HCT116 (cell line): ENCODE measurements around the gene AIFM2. TPM values are rescaled to one million over a fixed set of nuclear protein-coding genes. Genes with fewer than 3 reads are reported as not detected.

ENCODE experiments used
- ATAC-seq: fragments of 200-7000 bp; cut with Tn5 transposase; 2 replicates; pipeline ENCODE4 v1.9.1; 2020; ENCODE audit warnings: mild to moderate bottlenecking, moderate library complexity
- BruUV-seq: library from RNA; stranded (reverse); fragments of 400-500 nt; replicated peaks from 2 replicates; lab custom pipeline; 2021; lab: Mats Ljungman, UMichigan
- CTCF ChIA-PET: fragments of 300-600 bp; sonication (Branson Sonifier 250); formaldehyde crosslinking; loops from one replicate; lab custom pipeline; 2021; ENCODE audit warnings: antibody characterized with exemption; lab: Charles Lee
- POLR2A ChIA-PET: fragments of 300-600, 350-600 bp; sonication (Branson Sonifier 250); formaldehyde crosslinking; loops from one replicate; lab custom pipeline; 2021; ENCODE audit warnings: antibody characterized with exemption; lab: Charles Lee
- RAD21 ChIA-PET, 2 experiments: fragments of 300-600 bp; sonication (Branson Sonifier 250); formaldehyde crosslinking; loops; one replicate each; lab custom pipeline; 2023; ENCODE audit warnings: low total read pairs in 2 of 2; ENCODE audit not compliant: uncharacterized antibody in 2 of 2, unreplicated experiment in 2 of 2, low non-redundant PET in 1 of 2; lab: Charles Lee
- DNase-seq: peaks from one replicate; pipeline ENCODE4 v3.0.0-alpha.2; 2010; ENCODE audit warnings: low read depth, low spot score
- H2AFZ ChIP-seq: fragments of 200-600 bp; shearing (Covaris generic), sonication (generic); 2 replicates; pipeline ENCODE4 v1.6.1; 2017; ENCODE audit warnings: low read depth, mixed run types, mixed read lengths, antibody characterized with exemption, low read length; ENCODE audit not compliant: poor library complexity, severe bottlenecking
- H3K27ac ChIP-seq: 2 replicates; pipeline ENCODE4 v1.5.1; 2012; ENCODE audit warnings: low read depth, low read length
- H3K27me3 ChIP-seq: fragments of 200-600 bp; sonication (generic); 2 replicates; pipeline ENCODE4 v1.6.1; 2016; ENCODE audit warnings: mixed run types, low read length, mixed read lengths; ENCODE audit not compliant: insufficient read depth
- H3K36me3 ChIP-seq, 2 experiments: fragments of 200-500 bp in 1 of 2; fragments of 200-600 bp in 1 of 2; sonication (Bioruptor generic) in 1 of 2; sonication (generic) in 1 of 2; 2 replicates each; pipeline versions ENCODE4 v1.5.1 to v1.6.1; 2014 to 2016; ENCODE audit warnings: low read length in 2 of 2, inconsistent platforms in 1 of 2, mixed read lengths in 1 of 2, mixed run types in 1 of 2; ENCODE audit not compliant: insufficient read depth in 2 of 2, control insufficient read depth in 1 of 2
- H3K4me1 ChIP-seq, 2 experiments: fragments of 200-600 bp in 1 of 2; sonication (generic) in 1 of 2; 2 replicates each; pipeline versions ENCODE4 v1.5.1 to v1.6.1; 2012 to 2017; ENCODE audit warnings: low read length in 2 of 2, inconsistent platforms in 1 of 2, mild to moderate bottlenecking in 1 of 2, mixed read lengths in 1 of 2, mixed run types in 1 of 2, moderate library complexity in 1 of 2; ENCODE audit not compliant: insufficient read depth in 2 of 2, control insufficient read depth in 1 of 2
- H3K4me2 ChIP-seq: fragments of 200-600 bp; sonication (generic); 2 replicates; pipeline ENCODE4 v1.6.1; 2017; ENCODE audit warnings: mixed run types, low read length, mixed read lengths
- H3K4me3 ChIP-seq, 2 experiments: fragments of 200-600 bp in 1 of 2; sonication (generic) in 1 of 2; replicated peaks in 1 of 2; 2 replicates each; pipeline ENCODE4 v1.5.1; 2011 to 2016; ENCODE audit warnings: low read length in 2 of 2, control low read depth in 1 of 2, low read depth in 1 of 2, mild to moderate bottlenecking in 1 of 2, mixed read lengths in 1 of 2, mixed run types in 1 of 2
- H3K79me2 ChIP-seq: fragments of 200-600 bp; sonication (generic); 2 replicates; pipeline ENCODE4 v1.6.1; 2017; ENCODE audit warnings: mild to moderate bottlenecking, mixed run types, low read length, moderate library complexity, mixed read lengths; ENCODE audit not compliant: insufficient read depth
- H3K9ac ChIP-seq: fragments of 200-600 bp; sonication (generic); 2 replicates; pipeline ENCODE4 v1.6.1; 2016; ENCODE audit warnings: low read length, mixed read lengths
- H3K9me2 ChIP-seq: fragments of 200-600 bp; sonication (generic), shearing (Covaris generic); 2 replicates; pipeline ENCODE4 v1.6.1; 2017; ENCODE audit warnings: mixed run types, mild to moderate bottlenecking, moderate library complexity; ENCODE audit not compliant: insufficient read depth
- H3K9me3 ChIP-seq, 2 experiments: fragments of 200-500 bp in 1 of 2; fragments of 200-600 bp in 1 of 2; sonication (Bioruptor generic) in 1 of 2; sonication (generic) in 1 of 2; 2 replicates each; pipeline ENCODE4 v1.6.1; 2014 to 2017; ENCODE audit warnings: low read length in 2 of 2, mixed read lengths in 2 of 2, inconsistent platforms in 1 of 2, low read depth in 1 of 2, mild to moderate bottlenecking in 1 of 2, mixed run types in 1 of 2, moderate library complexity in 1 of 2; ENCODE audit not compliant: control insufficient read depth in 1 of 2, insufficient read depth in 1 of 2
- H4K20me1 ChIP-seq: fragments of 200-600 bp; sonication (generic), shearing (Covaris generic); 2 replicates; pipeline ENCODE4 v1.6.1; 2017; ENCODE audit warnings: mixed run types, mild to moderate bottlenecking, moderate library complexity; ENCODE audit not compliant: insufficient read depth
- CBX3 ChIP-seq: IDR thresholded peaks from 2 replicates; pipeline ENCODE4 v1.6.1; 2012; ENCODE audit warnings: low read depth
- CEBPB ChIP-seq: IDR thresholded peaks from 2 replicates; pipeline ENCODE4 v1.6.1; 2012; ENCODE audit warnings: low read depth
- ELF1 ChIP-seq: IDR thresholded peaks from 2 replicates; pipeline ENCODE4 v1.6.1; 2012; ENCODE audit warnings: low read depth, borderline replicate concordance
- EZH2 ChIP-seq: fragments of 200-600 bp; sonication (generic); IDR thresholded peaks from 2 replicates; pipeline ENCODE4 v1.6.1; 2017; ENCODE audit warnings: antibody characterized with exemption, mixed run types
- FOSL1 ChIP-seq: IDR thresholded peaks from 2 replicates; pipeline ENCODE4 v1.6.1; 2012; ENCODE audit warnings: low read depth
- JUND ChIP-seq: IDR thresholded peaks from 2 replicates; pipeline ENCODE4 v1.6.1; 2012
- POLR2A ChIP-seq: IDR thresholded peaks from 2 replicates; pipeline ENCODE4 v1.7.0; 2011; ENCODE audit warnings: borderline replicate concordance; ENCODE audit not compliant: insufficient read depth, insufficient read length; ENCODE audit errors: extremely low read depth
- SIN3A ChIP-seq: IDR thresholded peaks from 2 replicates; pipeline ENCODE4 v1.6.1; 2012; ENCODE audit warnings: low read depth
- TCF7L2 ChIP-seq: IDR thresholded peaks from 2 replicates; pipeline ENCODE4 v1.7.0; 2011; ENCODE audit warnings: borderline replicate concordance, inconsistent platforms; ENCODE audit not compliant: insufficient read depth, insufficient read length; ENCODE audit errors: extremely low read depth
- YY1 ChIP-seq: IDR thresholded peaks from 2 replicates; pipeline ENCODE4 v1.6.1; 2011; ENCODE audit warnings: low read length, low read depth, moderate library complexity, mild to moderate bottlenecking; ENCODE audit not compliant: insufficient replicate concordance; ENCODE audit errors: extremely low read depth
- intact Hi-C: fragments of 100-400 bp; cut with micrococcal nuclease; formaldehyde crosslinking; loops from 2 replicates; pipeline ENCODE4 v1.10.0; 2022
- total RNA-seq: library from RNA; stranded (reverse); gene quantifications from one replicate; pipeline ENCODE4 v1.2.1, GENCODE V29; 2021; ENCODE audit not compliant: unreplicated experiment
- TF ChIP-seq, protein P1 (sequence below): IDR thresholded peaks from 2 replicates; pipeline ENCODE4 v1.6.1; 2012; ENCODE audit warnings: low read depth
- TF ChIP-seq, protein P2 (sequence below): IDR thresholded peaks from 2 replicates; pipeline ENCODE4 v1.6.1; 2012
- TF ChIP-seq, protein P3 (sequence below): IDR thresholded peaks from 2 replicates; pipeline ENCODE4 v1.6.1; 2012
- TF ChIP-seq, protein P4 (sequence below), 3 experiments: fragments of 200-600 bp in 1 of 3; sonication (generic) in 1 of 3; IDR thresholded peaks in 2 of 3; conservative IDR thresholded peaks in 1 of 3; 2 replicates each; pipeline ENCODE4 v1.5.1; 2012 to 2017; ENCODE audit warnings: low read depth in 2 of 3, low read length in 2 of 3, antibody characterized with exemption in 1 of 3, borderline replicate concordance in 1 of 3, control low read depth in 1 of 3, mild to moderate bottlenecking in 1 of 3, mixed read lengths in 1 of 3, mixed run types in 1 of 3, moderate library complexity in 1 of 3; ENCODE audit not compliant: insufficient read depth in 1 of 3

The AIFM2 gene
- total RNA-seq, 1 experiment from 2014 or later = 20.0 TPM

DNA sequence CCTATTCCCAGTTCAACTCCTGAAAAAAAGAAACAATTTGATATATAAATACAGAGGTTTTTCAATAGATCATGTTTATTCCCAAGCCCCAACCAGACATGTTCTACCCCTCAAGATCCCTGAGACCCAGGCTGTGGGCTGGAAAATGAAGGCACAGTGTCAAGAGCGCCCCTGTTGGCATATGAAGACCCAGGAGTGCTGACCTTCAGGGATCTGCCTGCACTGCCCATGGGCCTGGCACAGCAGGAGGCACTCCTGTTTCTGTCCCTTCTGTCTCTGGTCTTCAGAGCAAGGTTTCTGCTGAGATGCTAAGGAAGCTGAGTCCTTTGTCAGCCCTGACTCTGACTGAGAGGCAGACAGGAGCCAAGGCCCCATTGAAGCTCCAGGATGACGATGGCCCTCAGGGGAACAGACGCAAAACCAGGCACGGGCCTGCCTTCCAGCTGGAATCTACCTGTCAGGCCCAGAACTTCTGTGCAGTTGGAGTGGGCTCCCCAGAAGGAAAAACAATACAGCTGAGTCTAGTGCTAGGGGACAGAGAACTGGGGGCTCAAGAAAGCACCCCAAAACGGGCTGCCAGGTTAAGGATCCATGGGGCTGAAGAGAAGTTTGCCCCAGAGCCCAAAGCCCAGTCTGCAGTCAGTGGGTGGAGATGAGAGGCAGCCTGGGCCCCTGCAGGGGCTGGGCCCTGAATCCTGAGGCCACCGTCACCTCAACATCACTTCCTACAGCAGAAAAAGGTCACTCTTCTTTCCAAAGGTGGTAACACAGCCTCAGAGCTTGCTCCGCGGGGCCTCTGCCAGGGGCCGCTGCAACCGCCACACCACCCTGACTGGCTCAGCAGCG is 6.7 kb upstream of the AIFM2 start:
- no peak overlapping the region for H3K9ac ChIP-seq
- H3K9me3 ChIP-seq = no peaks in the 10 kb centered on the region
- ATAC-seq = peak; percentile 38; the same call in 1 of the 2 replicates
- H3K27me3 ChIP-seq = no peaks in the 10 kb centered on the region
- H3K4me2 ChIP-seq = no peak overlapping the region
- no TSS peak for BruUV-seq
- ChIA-PET CTCF (interaction anchor here (0.6 to 1.2 kb wide), 2 partner anchors 23 to 130 kb away, joined by 3 read pairs; no protein-coding TSS in a partner anchor), POLR2A (no interaction called here), RAD21 (no interaction called here)
- DNase-seq = no peak
- peaks cover under 1 to 20% of the 10 kb centered on the region in 2 experiments; a peak in 3 of 4 replicates for H3K4me1 ChIP-seq
- TF ChIP-seq SIN3A (no peak), JUND (no peak), FOSL1 (no peak), TCF7L2 (no peak), CEBPB (no peak), CBX3 (no peak), YY1 (no peak), POLR2A (no peak), ELF1 (no peak), EZH2 (no peak)
- TF ChIP-seq, protein P1, sequence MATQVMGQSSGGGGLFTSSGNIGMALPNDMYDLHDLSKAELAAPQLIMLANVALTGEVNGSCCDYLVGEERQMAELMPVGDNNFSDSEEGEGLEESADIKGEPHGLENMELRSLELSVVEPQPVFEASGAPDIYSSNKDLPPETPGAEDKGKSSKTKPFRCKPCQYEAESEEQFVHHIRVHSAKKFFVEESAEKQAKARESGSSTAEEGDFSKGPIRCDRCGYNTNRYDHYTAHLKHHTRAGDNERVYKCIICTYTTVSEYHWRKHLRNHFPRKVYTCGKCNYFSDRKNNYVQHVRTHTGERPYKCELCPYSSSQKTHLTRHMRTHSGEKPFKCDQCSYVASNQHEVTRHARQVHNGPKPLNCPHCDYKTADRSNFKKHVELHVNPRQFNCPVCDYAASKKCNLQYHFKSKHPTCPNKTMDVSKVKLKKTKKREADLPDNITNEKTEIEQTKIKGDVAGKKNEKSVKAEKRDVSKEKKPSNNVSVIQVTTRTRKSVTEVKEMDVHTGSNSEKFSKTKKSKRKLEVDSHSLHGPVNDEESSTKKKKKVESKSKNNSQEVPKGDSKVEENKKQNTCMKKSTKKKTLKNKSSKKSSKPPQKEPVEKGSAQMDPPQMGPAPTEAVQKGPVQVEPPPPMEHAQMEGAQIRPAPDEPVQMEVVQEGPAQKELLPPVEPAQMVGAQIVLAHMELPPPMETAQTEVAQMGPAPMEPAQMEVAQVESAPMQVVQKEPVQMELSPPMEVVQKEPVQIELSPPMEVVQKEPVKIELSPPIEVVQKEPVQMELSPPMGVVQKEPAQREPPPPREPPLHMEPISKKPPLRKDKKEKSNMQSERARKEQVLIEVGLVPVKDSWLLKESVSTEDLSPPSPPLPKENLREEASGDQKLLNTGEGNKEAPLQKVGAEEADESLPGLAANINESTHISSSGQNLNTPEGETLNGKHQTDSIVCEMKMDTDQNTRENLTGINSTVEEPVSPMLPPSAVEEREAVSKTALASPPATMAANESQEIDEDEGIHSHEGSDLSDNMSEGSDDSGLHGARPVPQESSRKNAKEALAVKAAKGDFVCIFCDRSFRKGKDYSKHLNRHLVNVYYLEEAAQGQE = no peak
- TF ChIP-seq, protein P2, sequence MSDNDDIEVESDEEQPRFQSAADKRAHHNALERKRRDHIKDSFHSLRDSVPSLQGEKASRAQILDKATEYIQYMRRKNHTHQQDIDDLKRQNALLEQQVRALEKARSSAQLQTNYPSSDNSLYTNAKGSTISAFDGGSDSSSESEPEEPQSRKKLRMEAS = no peak
- TF ChIP-seq, protein P3, sequence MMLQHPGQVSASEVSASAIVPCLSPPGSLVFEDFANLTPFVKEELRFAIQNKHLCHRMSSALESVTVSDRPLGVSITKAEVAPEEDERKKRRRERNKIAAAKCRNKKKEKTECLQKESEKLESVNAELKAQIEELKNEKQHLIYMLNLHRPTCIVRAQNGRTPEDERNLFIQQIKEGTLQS = no peak
- TF ChIP-seq, protein P4, sequence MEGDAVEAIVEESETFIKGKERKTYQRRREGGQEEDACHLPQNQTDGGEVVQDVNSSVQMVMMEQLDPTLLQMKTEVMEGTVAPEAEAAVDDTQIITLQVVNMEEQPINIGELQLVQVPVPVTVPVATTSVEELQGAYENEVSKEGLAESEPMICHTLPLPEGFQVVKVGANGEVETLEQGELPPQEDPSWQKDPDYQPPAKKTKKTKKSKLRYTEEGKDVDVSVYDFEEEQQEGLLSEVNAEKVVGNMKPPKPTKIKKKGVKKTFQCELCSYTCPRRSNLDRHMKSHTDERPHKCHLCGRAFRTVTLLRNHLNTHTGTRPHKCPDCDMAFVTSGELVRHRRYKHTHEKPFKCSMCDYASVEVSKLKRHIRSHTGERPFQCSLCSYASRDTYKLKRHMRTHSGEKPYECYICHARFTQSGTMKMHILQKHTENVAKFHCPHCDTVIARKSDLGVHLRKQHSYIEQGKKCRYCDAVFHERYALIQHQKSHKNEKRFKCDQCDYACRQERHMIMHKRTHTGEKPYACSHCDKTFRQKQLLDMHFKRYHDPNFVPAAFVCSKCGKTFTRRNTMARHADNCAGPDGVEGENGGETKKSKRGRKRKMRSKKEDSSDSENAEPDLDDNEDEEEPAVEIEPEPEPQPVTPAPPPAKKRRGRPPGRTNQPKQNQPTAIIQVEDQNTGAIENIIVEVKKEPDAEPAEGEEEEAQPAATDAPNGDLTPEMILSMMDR (IDR thresholded peaks at IDR 0.05 in 2 of 3, conservative IDR thresholded peaks at IDR 0.05 in 1 of 3; ENCODE audit: borderline replicate concordance in 1 of 3, insufficient read depth in 1 of 3, low read depth in 2 of 3, low read length in 2 of 3) = no peak
- H4K20me1 ChIP-seq = no peaks in the 10 kb centered on the region
- no peaks in the 10 kb centered on the region; the same call in 1 of the 2 replicates for H3K79me2 ChIP-seq
- H2AFZ ChIP-seq = no peak overlapping the region
- no peak overlapping the region for H3K27ac ChIP-seq
- no peak overlapping the region for H3K4me3 ChIP-seq
- intact Hi-C loops = no loop called here
- no peaks in the 10 kb centered on the region for H3K9me2 ChIP-seq
- no peaks in the 10 kb centered on the region for H3K36me3 ChIP-seq
